GM13976 (cell line): ENCODE results near the gene RPN1.

Experiments
- DNase-seq: peaks from one replicate; pipeline ENCODE4 v3.0.0; 2012; ENCODE audit warnings: low spot score
- CTCF ChIP-seq: IDR thresholded peaks from 2 replicates; pipeline ENCODE4 v1.5.1; 2012; ENCODE audit warnings: borderline replicate concordance, mild to moderate bottlenecking; ENCODE audit not compliant: insufficient read depth; ENCODE audit errors: extremely low read depth, missing control alignments, control extremely low read depth
- in situ Hi-C: fragments of 300-500 bp; cut with MboI; formaldehyde crosslinking; loops from one replicate; pipeline ENCODE4 v1.12.0; 2022; ENCODE audit warnings: low sequenced_read_pairs, mixed read lengths, inconsistent platforms; ENCODE audit not compliant: unreplicated experiment

The RPN1 gene

DNA sequence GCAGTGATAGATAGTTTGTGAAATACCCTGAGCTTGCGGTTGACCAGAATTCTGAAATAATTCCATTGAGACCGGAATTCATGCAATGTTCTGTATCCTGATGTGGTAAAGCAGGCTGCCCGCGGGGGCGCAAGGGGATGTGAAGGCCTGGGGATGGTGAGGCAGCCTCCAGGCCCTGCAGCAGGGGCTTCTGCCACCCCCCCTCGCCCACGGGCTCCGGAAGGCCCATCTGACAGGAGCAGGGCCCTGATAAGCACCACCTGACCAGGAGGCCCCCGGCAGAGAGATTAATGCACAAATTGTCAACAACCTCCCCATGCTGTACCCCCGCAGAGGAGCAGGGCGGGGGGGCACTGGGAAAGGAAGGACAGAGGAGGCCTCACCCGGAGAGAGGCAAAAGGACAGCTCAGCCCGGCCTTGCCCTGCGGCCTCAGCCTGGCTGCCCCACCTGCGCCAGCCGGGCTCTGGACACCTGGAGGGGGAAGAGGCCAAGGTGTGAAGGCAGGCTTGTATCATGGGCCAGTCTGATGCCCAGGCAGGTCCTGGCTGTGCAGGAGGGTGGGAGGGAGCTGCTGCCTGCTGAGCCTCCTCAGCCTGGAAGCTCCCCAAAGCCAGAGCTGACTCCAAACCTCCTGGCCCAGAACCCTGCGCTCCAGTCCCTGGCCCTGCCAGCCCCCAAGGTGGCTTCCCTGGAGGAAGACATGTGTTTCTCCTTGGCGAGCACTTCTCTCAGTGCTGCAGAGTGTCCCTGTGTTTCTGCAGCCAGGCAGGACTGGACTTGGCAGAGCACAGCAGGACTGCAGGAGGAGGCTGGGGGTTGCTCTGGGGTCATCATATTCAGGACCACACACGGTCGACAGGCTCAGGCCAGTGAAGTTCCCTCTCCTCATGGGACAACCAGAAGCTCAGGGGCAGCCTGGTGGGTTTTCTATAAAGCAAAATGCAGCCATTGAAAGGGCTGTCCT is 46.5 kb downstream of the RPN1 start:
- in situ Hi-C loops: loop anchor here (10.0 kb wide), 1 partner anchor 519 kb away; no protein-coding TSS in a partner anchor
- no peak for DNase-seq
- no peak for TF ChIP-seq CTCF

DNA sequence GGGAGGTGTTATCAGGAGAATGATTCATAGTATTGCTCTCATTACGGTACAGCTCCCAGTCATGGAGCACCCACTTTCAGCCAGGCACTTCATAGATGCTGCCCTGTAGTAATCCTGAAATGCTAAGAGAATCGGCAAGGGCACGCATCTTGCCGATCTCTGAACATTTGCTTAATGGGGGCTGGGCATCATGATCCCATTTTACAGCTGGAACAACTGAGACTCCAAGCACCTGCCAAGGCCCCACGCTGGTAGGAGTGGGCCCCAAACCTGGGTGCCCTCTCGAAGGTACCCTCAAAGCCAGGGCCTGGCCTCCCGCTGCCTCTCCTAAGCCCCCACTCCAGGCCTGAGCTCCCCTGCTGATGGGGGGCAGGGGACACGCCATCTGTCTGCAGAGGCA is 47.3 kb downstream of the RPN1 start:
- no peak for DNase-seq
- no peak for TF ChIP-seq CTCF
- in situ Hi-C loops: loop anchor here (10.0 kb wide), 1 partner anchor 519 kb away; no protein-coding TSS in a partner anchor

DNA sequence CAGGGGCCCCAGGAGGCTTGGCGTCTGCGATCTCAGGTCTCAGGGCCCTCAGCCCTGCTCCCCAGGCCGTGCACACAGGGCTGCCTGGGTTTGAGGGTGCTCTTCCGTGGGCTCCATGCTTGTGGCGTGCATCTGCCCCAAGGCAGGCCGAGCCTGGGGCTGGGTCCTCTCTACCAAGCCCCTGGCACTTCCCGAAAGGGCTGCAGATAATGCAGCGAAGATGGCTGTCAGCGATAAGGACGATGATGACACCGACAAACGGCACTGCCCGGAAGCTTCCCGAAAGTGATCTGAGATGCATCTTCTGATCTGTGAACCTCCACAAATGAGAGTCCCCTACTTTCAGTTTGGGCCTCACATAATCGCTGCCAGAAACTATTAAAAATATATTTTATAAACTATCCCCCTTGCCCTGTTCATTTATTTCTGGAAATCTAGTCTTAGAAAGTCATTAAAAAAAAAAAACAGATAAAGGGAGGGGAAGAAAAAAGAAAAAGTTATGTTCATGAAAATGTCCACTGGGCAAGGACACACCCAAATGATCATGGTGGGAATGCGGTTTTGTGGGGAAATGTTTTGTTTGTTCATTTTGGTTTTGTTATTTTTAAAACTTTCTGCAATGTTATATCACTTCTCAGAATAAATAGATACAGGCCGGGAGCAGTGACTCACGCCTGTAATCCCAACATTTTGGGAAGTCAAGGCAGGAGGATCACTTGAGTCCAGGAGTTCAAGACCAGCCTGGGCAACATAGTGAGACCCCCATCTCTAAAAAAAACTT is 51.5 kb downstream of the RPN1 start:
- in situ Hi-C loops: no loop called here

DNA sequence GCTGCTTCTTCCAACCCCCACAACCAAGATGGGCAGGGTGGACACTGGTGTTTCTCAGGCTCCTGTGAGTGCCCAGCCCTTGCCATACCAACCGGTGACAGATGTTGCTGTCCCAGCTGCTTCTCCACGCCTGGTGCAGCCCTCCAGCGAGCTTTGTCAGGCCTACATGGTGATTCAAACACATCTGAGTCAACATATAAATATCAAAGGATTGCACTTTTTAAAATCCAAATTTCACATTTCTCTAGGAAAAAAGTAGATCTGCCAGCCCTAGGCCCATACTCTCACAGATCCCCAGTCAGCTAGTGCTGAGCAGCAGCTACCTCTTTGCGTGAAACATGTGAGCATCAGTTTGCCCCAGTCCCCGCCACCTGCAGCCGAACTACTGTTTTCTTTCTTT is 52.7 kb downstream of the RPN1 start:
- in situ Hi-C loops: no loop called here
- no peak for DNase-seq
- TF ChIP-seq CTCF: no peak

More for the DNA sequence above, 51.5 kb downstream of the RPN1 start:
- TF ChIP-seq CTCF: no peak
- DNase-seq: no peak

- no peak for DNase-seq
- in situ Hi-C loops: no loop called here
- TF ChIP-seq CTCF: no peak
These were observed 57.8 kb downstream of the RPN1 start for GRCh38 chr3:128592864-128593263.

- in situ Hi-C loops: no loop called here
- DNase-seq: no peak
- TF ChIP-seq CTCF: no peak
These were observed 58.7 kb downstream of the RPN1 start for GRCh38 chr3:128591738-128592426.
